Measurements from ENCODE around the gene ENAH. TPM values are rescaled to one million over a fixed set of nuclear protein-coding genes. Genes with fewer than 3 reads are reported as not detected.
A peak's percentile ranks its signal among the peaks of the same experiment; 100 is the strongest.

ENAH gene
- total RNA-seq, 4 donors from 2014 or later = 8.6 to 42.5 (median 35.9) TPM

DNA sequence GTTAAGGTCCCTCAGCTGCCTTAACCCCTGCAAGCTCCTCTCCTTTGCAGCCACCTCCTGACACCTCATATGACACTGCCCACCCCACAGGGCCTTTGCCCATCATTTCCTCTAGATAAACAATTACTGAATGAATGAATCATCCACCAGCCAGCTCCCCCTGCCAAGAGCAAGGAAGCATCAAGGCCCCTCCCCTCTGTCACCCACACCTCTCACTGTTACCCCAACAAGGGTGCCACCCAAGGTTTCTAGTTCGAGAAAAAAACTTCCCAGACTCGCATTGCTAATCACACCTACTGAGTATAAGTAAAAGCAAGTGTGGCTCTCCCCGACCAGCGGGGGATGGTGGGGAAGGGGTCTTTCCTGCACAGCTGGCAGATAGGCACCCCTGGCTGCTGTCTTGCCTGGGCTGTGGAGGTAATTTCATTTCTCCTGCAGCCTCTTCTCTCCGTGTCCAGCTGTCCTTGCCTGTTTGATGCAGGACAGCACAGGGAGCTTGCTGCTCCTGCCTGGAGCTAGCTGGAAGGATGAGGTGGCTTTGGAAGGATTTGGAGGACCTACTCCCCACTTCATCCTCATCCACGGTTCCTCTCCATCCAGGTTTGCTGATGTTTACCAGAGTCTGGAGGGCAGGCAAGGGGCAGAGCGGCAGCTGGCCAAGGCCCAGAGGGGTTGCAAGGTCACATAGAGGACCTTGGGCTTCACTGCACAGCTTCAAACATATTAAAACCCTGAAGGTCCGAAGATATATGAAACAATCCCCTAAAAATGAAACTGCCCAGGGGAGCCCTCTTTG is 192.0 kb downstream of the ENAH start:
- H3K9me3 ChIP-seq = no peaks in the 10 kb centered on the region
- no peaks in the 10 kb centered on the region for H3K27me3 ChIP-seq
- H3K36me3 ChIP-seq = no peaks in the 10 kb centered on the region
- WGBS, 2 donors = 30 to 60% methylated on average over 8 of the region's 8 CpGs
- no peak overlapping the region for H3K4me3 ChIP-seq
- H3K4me1 ChIP-seq = peaks cover 50 to 84% (median 58%) of the 10 kb centered on the region in 3 donors
- peak overlapping the region; percentile 79 to 90 (median 85) for H3K27ac ChIP-seq
- TF ChIP-seq, protein P1, sequence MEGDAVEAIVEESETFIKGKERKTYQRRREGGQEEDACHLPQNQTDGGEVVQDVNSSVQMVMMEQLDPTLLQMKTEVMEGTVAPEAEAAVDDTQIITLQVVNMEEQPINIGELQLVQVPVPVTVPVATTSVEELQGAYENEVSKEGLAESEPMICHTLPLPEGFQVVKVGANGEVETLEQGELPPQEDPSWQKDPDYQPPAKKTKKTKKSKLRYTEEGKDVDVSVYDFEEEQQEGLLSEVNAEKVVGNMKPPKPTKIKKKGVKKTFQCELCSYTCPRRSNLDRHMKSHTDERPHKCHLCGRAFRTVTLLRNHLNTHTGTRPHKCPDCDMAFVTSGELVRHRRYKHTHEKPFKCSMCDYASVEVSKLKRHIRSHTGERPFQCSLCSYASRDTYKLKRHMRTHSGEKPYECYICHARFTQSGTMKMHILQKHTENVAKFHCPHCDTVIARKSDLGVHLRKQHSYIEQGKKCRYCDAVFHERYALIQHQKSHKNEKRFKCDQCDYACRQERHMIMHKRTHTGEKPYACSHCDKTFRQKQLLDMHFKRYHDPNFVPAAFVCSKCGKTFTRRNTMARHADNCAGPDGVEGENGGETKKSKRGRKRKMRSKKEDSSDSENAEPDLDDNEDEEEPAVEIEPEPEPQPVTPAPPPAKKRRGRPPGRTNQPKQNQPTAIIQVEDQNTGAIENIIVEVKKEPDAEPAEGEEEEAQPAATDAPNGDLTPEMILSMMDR (IDR thresholded peaks at IDR 0.05) = no peak
- no peak for DNase-seq
- intact Hi-C loops (cut with DNase I) = no loop called here

DNA sequence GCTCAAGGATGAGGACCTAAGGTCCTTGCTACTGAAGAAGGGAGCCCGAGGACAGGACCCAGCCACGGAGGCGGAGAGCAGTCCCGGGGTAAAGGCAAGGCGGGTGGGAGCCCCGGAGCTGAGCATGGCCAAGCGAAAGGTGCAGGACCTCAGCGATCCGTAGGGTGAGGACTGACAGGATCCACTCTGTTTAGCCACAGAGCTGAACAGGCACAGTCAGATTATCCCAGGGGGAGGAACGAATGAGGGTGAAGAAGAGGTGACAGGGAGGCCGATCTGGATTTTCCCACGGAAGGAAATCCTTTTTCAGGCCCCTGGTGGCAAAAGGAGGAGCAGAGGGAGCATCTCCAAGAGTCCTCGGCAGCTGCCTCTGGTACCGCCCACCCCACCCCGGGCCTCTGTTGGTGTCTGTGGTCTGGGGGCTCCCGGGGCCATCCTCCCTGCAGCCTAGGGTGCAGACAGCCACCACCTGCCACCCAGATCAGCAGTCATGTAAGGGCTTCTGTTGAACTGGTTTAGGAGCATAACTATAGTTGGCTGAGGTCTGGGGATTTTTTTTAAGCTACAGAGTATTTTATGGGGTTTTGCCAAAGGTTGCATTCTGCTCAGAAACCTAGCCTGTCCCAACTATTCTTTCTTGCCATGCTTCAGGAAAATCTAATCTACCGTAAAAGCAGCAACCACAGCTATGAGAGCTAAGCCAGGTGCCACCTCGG is 192.7 kb downstream of the ENAH start:
- WGBS, 2 donors = 41 to 44% methylated on average over 13 to 16 of the region's 18 CpGs
- no peak for DNase-seq
- Histone ChIP-seq H3K4me3 (no peak overlapping the region), H3K36me3 (no peaks in the 10 kb centered on the region), H3K27ac (peak overlapping the region; percentile 79 to 90 (median 85)), H3K9me3 (no peaks in the 10 kb centered on the region), H3K4me1 (peaks cover 52 to 84% (median 57%) of the 10 kb centered on the region in 3 donors), H3K27me3 (no peaks in the 10 kb centered on the region)
- TF ChIP-seq, protein P1 (IDR thresholded peaks at IDR 0.05) = peak in 1 of 6 experiments; percentile 3
- no peak for TF ChIP-seq POLR2A (IDR thresholded peaks at IDR 0.05)
- intact Hi-C loops (cut with DNase I) = no loop called here

DNA sequence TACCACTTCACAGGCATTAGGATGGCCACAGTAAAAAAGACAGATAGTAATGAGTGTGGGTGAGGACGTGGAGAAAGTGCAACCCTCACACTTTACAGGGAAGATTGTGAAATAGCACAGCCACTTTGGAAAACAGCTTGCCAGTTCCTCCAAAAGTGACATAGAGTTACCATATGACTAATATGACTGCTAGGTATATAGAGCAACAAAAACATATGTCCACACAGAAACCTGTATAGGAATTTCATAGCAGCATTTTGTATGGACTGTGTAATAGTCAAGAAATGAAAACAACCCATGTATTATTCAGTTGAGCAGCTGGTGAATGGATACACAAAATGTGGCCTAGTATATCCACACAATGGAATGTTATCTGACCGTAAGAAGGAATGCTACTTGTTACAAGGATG is 194.7 kb downstream of the ENAH start:
- TF ChIP-seq POLR2A (IDR thresholded peaks at IDR 0.05) = no peak
- TF ChIP-seq, protein P1 (IDR thresholded peaks at IDR 0.05) = no peak
- H3K4me1 ChIP-seq = peaks cover 56 to 84% (median 58%) of the 10 kb centered on the region in 3 donors
- intact Hi-C loops (cut with DNase I) = no loop called here
- H3K27me3 ChIP-seq = no peaks in the 10 kb centered on the region
- H3K9me3 ChIP-seq = no peaks in the 10 kb centered on the region
- H3K4me3 ChIP-seq = no peak overlapping the region
- no peak for DNase-seq
- peak overlapping the region; percentile 40 to 90 (median 74) for H3K27ac ChIP-seq
- 50 to 60% methylated on average over 2 of the region's 2 CpGs for WGBS, 2 donors
- no peaks in the 10 kb centered on the region for H3K36me3 ChIP-seq

DNA sequence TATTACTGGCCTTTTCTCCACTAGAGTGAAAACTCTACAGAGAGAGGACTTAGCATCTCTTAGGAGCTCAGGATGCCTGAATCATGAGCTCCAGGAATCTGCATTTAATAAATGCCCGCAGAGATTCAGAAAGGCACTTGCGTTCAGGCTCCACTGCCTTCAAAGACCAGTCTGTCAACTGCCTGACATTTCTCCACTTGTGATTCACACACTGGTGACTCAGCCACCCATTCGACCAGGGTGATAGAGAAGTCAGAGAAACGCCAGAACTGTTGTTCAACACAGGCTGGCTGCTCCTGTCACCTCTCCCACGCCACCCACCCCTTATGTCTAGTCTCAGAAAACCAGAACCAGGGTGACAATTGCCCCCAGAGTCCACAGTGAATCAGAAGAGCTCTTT is 198.2 kb downstream of the ENAH start:
- Histone ChIP-seq H3K9me3 (no peaks in the 10 kb centered on the region), H3K36me3 (no peaks in the 10 kb centered on the region), H3K4me3 (no peak overlapping the region), H3K27ac (peak overlapping the region; percentile 74 to 92 (median 87)), H3K4me1 (peaks cover 26 to 74% (median 27%) of the 10 kb centered on the region in 3 donors), H3K27me3 (no peaks in the 10 kb centered on the region)
- no peak for DNase-seq
- intact Hi-C loops (cut with DNase I) = no loop called here
- TF ChIP-seq, protein P1 (IDR thresholded peaks at IDR 0.05) = no peak
- no peak for TF ChIP-seq POLR2A (IDR thresholded peaks at IDR 0.05)
- WGBS, 2 donors = 0 to 17% methylated on average over 2 to 4 of the region's 5 CpGs

Measured in esophagus squamous epithelium (tissue), 5 donors.